HG03432 (cell line): ENCODE measurements around the gene OR4C13.
"Not testable (repeated sequence)": the region's sequence is repeated elsewhere in the genome, so short reads cannot be mapped to it uniquely, and the experiment has no call there.

Experiments
- ATAC-seq: cut with Tn5 transposase; IDR thresholded peaks from one replicate; pipeline ENCODE4 v1.9.1; 2021; ENCODE audit warnings: mild to moderate bottlenecking, moderate library complexity; ENCODE audit not compliant: unreplicated experiment

Gene OR4C13

GRCh38 chr11:49952091-49952490 lies at the start of gene OR4C13:
TSS of gene OR4C13 (plus strand) at chr11:49952391. CDS start at chr11:49952423, 32 bp downstream.
- no peak for ATAC-seq

GRCh38 chr11:49911516-49911915 lies 40.7 kb upstream of the OR4C13 start:
- ATAC-seq: not testable (repeated sequence)

- not testable (repeated sequence) for ATAC-seq
These were observed 3.5 kb upstream of the OR4C13 start for GRCh38 chr11:49948701-49949100.

- not testable (repeated sequence) for ATAC-seq
These were observed 21.2 kb downstream of the OR4C13 start for GRCh38 chr11:49973439-49973838.

- ATAC-seq: not testable (repeated sequence)
These were observed 30.2 kb downstream of the OR4C13 start, which contains the start of gene OR4C12 for GRCh38 chr11:49982435-49982834. TSS of gene OR4C12 (minus strand) at chr11:49982535. CDS start at chr11:49982501, 34 bp downstream.

GRCh38 chr11:49995565-49995964 lies 43.4 kb downstream of the OR4C13 start:
- ATAC-seq: no peak
